H1 (cell line): Measurements from ENCODE around the gene CREB3L1.

Source experiments
- CREB1 ChIP-seq: IDR thresholded peaks from 2 replicates; pipeline ENCODE4 v1.6.1; 2012; ENCODE audit warnings: inconsistent platforms
- EZH2 ChIP-seq: fragments of 200-600 bp; sonication (generic); IDR thresholded peaks from 2 replicates; pipeline ENCODE4 v1.7.1; 2012; ENCODE audit warnings: low read depth, mild to moderate bottlenecking, moderate library complexity, low read length, inconsistent platforms; ENCODE audit not compliant: severe bottlenecking
- KDM1A ChIP-seq: fragments of 200-600, 300-600 bp; sonication (generic); IDR thresholded peaks from 2 replicates; pipeline ENCODE4 v1.7.1; 2016; ENCODE audit warnings: mild to moderate bottlenecking, low read length, borderline replicate concordance
- POLR2A ChIP-seq, 2 experiments: IDR thresholded peaks; 1 replicate in 1 of 2; 2 replicates in 1 of 2; pipeline ENCODE4 v1.6.1; 2011; ENCODE audit warnings: low read depth in 2 of 2, low read length in 2 of 2, mild to moderate bottlenecking in 2 of 2; ENCODE audit errors: control extremely low read depth in 1 of 2
- TF ChIP-seq, protein P1 (sequence below), 3 experiments: IDR thresholded peaks; 1 replicate in 2 of 3; 2 replicates in 1 of 3; pipeline versions ENCODE4 v1.5.1 to v1.6.1; 2011; ENCODE audit warnings: low read length in 3 of 3, mild to moderate bottlenecking in 3 of 3, inconsistent platforms in 2 of 3, low read depth in 1 of 3, moderate library complexity in 1 of 3; ENCODE audit not compliant: insufficient read depth in 1 of 3; ENCODE audit errors: control extremely low read depth in 1 of 3

DNA sequence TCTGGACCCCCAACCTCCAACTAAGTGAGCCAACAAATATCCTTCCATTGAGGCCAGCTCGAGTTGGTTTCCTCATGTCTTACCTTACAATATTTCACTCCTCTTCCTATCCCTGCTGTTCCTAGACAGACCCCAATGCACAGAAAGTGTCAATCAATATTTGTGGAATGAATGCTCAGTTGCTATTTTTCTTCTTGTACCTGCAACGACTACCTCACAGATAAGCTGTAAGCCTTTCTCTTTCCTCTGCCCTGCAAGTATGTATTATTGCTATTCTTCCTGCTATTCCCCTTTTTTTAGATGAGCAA is 26.8 kb upstream of the CREB3L1 start:
- TF ChIP-seq, protein P1, sequence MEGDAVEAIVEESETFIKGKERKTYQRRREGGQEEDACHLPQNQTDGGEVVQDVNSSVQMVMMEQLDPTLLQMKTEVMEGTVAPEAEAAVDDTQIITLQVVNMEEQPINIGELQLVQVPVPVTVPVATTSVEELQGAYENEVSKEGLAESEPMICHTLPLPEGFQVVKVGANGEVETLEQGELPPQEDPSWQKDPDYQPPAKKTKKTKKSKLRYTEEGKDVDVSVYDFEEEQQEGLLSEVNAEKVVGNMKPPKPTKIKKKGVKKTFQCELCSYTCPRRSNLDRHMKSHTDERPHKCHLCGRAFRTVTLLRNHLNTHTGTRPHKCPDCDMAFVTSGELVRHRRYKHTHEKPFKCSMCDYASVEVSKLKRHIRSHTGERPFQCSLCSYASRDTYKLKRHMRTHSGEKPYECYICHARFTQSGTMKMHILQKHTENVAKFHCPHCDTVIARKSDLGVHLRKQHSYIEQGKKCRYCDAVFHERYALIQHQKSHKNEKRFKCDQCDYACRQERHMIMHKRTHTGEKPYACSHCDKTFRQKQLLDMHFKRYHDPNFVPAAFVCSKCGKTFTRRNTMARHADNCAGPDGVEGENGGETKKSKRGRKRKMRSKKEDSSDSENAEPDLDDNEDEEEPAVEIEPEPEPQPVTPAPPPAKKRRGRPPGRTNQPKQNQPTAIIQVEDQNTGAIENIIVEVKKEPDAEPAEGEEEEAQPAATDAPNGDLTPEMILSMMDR (IDR thresholded peaks at IDR 0.05; ENCODE audit: control extremely low read depth in 1 of 3, insufficient read depth in 1 of 3, low read depth in 1 of 3, low read length in 3 of 3), result no peak
- TF ChIP-seq POLR2A (IDR thresholded peaks at IDR 0.05; ENCODE audit: control extremely low read depth in 1 of 2, low read depth in 2 of 2, low read length in 2 of 2) (no peak), KDM1A (no peak), CREB1 (no peak), EZH2 (no peak)
